Suprapubic skin (tissue), 4 donors: ENCODE data around the gene IGFBP2. TPM values are rescaled to one million over a fixed set of nuclear protein-coding genes. Genes with fewer than 3 reads are reported as not detected.

Experiments
- DNase-seq, 2 donors: peaks; one replicate each; pipeline ENCODE4 v3.0.0-alpha.2; 2019; ENCODE audit warnings: low spot score in 2 of 2
- H3K27ac ChIP-seq: fragments of 200-600 bp; sonication (generic); one replicate; pipeline ENCODE4 v1.5.1; 2019
- H3K27me3 ChIP-seq: fragments of 200-600 bp; sonication (generic); one replicate; pipeline ENCODE4 v1.5.1; 2019
- H3K36me3 ChIP-seq: fragments of 200-600 bp; sonication (generic); one replicate; pipeline ENCODE4 v1.5.1; 2019
- H3K4me1 ChIP-seq: fragments of 200-600 bp; sonication (generic); one replicate; pipeline ENCODE4 v1.5.1; 2019
- H3K4me3 ChIP-seq: fragments of 200-600 bp; sonication (generic); one replicate; pipeline ENCODE4 v1.5.1; 2019; ENCODE audit warnings: mild to moderate bottlenecking
- H3K9me3 ChIP-seq: fragments of 200-600 bp; sonication (generic); one replicate; pipeline ENCODE4 v1.5.1; 2019
- CTCF ChIP-seq, 2 donors: fragments of 200-600 bp in 1 of 2; fragments of 450-650 bp in 1 of 2; sonication (generic) in 1 of 2; IDR thresholded peaks; one replicate each; pipeline ENCODE4 v1.5.1; 2016 to 2019; ENCODE audit warnings: antibody characterized with exemption in 2 of 2, mild to moderate bottlenecking in 1 of 2, moderate library complexity in 1 of 2
- EP300 ChIP-seq: sonication (generic); formaldehyde crosslinking; IDR thresholded peaks from one replicate; pipeline ENCODE4 v1.6.1; 2017; ENCODE audit warnings: antibody characterized with exemption
- POLR2A ChIP-seq, 2 donors: fragments of 450-650 bp; IDR thresholded peaks; one replicate each; pipeline ENCODE4 v1.6.1; 2017; ENCODE audit warnings: antibody characterized with exemption in 2 of 2, mild to moderate bottlenecking in 2 of 2, moderate library complexity in 2 of 2
- POLR2AphosphoS5 ChIP-seq, 3 donors: sonication (generic); formaldehyde crosslinking; IDR thresholded peaks; one replicate each; pipeline ENCODE4 v1.6.1; 2017; ENCODE audit warnings: antibody characterized with exemption in 3 of 3
- WGBS: methylation state at CpG from one replicate; pipeline ENCODE4 v1.1.5; 2018; 5-methylcytosine and 5-hydroxymethylcytosine counted together
- total RNA-seq, 4 donors: library from RNA; depleted of rRNA; stranded (reverse); fragments of >200 nt; gene quantifications; one replicate each; pipeline ENCODE4 v1.1.0, GENCODE V29; 2016

Gene IGFBP2
- total RNA-seq, 4 donors from 2014 or later, result 7.5 to 28.3 (median 18.7) TPM

DNA sequence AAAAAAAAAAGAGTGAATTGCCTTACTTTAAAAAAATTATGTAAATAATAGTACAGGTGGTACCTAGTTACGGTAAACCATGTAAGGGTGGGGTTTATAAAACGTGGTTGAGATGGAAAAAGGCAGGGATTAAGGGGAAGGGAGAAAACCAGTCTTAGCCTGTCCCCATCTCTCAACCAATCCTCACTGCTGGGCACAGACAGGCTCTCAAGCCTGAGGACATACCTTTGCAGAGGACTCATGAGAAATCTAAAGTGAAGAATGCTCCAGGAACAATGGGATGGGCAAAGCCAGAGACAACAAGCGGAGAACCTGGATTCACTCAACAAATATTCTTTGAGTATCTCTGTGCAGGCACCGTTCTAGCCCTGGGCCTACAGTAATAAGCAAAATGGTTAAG lies 3.4 kb upstream of the IGFBP2 start:
- H3K9me3 ChIP-seq, result no peaks in the 10 kb centered on the region
- H3K27ac ChIP-seq, result no peak overlapping the region
- no peak for DNase-seq
- H3K27me3 ChIP-seq, result peaks cover 22% of the 10 kb centered on the region
- no peak overlapping the region for H3K4me3 ChIP-seq
- TF ChIP-seq EP300 (no peak), CTCF (IDR thresholded peaks at IDR 0.05) (no peak), POLR2AphosphoS5 (IDR thresholded peaks at IDR 0.05) (no peak), POLR2A (IDR thresholded peaks at IDR 0.05) (no peak)
- no peaks in the 10 kb centered on the region for H3K36me3 ChIP-seq
- 82% methylated on average over 4 of the region's 4 CpGs for WGBS
- peaks cover 17% of the 10 kb centered on the region for H3K4me1 ChIP-seq

GRCh38 chr2:216632346-216632951 lies 771 bp upstream of the IGFBP2 start:
- Histone ChIP-seq H3K9me3 (no peaks in the 10 kb centered on the region), H3K27me3 (peaks cover 45% of the 10 kb centered on the region), H3K27ac (no peak overlapping the region), H3K36me3 (no peaks in the 10 kb centered on the region), H3K4me3 (no peak overlapping the region), H3K4me1 (peaks cover 27% of the 10 kb centered on the region)
- no peak for DNase-seq
- no peak for TF ChIP-seq CTCF (IDR thresholded peaks at IDR 0.05)
- 69% methylated on average over 7 of the region's 13 CpGs for WGBS

- Histone ChIP-seq H3K9me3 (no peaks in the 10 kb centered on the region), H3K27me3 (peaks cover 58% of the 10 kb centered on the region), H3K4me1 (peaks cover 27% of the 10 kb centered on the region), H3K27ac (no peak overlapping the region), H3K4me3 (peak overlapping the region; percentile 51), H3K36me3 (no peaks in the 10 kb centered on the region)
- no peak for DNase-seq
- under 1% methylated on average over 63 of the region's 71 CpGs for WGBS
- TF ChIP-seq EP300 (no peak), POLR2A (IDR thresholded peaks at IDR 0.05) (no peak), POLR2AphosphoS5 (IDR thresholded peaks at IDR 0.05) (no peak), CTCF (IDR thresholded peaks at IDR 0.05) (no peak)
Measured at GRCh38 chr2:216633616-216634369, 573 bp downstream of the IGFBP2 start.

DNA sequence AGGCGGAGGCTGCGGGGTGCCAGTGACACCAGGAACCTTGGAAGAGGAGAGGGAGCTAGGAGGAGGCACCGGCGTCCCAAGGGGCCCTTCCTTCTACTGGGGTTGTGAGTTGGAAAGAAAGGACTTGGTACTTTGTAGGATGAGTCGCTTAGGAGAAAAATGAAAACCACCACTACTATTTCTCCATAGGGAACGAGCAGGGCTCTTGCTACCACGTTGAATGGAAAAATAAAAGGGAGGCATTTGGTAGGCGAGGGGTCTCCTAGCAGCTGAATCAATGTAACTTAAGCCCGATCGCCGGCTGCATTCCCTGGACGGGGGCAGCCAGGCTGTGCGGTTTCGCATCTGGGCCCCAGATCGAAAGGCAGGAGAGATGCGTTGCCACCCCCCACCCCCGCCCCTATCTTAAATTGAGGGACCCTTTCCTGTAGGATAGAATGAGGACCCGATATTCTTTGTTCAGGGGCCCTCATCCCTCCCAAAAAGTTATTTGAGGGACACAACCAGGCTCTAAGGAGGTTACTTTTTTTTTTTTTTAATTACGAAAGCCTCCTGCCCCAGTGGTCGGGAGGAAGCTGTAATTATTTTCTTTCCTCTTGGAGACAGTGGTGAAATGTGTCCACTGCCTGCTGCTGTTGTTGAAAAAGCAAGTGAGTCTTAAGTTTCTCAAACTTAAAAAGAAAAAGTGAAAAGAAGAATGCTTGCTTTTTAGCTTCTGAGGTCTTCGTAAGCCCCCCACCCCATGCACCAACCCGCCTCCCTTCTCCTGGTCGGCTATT lies 1.3 kb downstream of the IGFBP2 start:
- H3K4me1 ChIP-seq, result peaks cover 27% of the 10 kb centered on the region
- H3K4me3 ChIP-seq, result peak overlapping the region; percentile 51
- H3K36me3 ChIP-seq, result no peaks in the 10 kb centered on the region
- H3K27ac ChIP-seq, result no peak overlapping the region
- TF ChIP-seq EP300 (no peak), POLR2AphosphoS5 (IDR thresholded peaks at IDR 0.05) (no peak), POLR2A (IDR thresholded peaks at IDR 0.05) (no peak), CTCF (IDR thresholded peaks at IDR 0.05) (no peak)
- no peaks in the 10 kb centered on the region for H3K9me3 ChIP-seq
- no peak for DNase-seq
- WGBS, result 26% methylated on average over 23 of the region's 23 CpGs
- H3K27me3 ChIP-seq, result peaks cover 64% of the 10 kb centered on the region

DNA sequence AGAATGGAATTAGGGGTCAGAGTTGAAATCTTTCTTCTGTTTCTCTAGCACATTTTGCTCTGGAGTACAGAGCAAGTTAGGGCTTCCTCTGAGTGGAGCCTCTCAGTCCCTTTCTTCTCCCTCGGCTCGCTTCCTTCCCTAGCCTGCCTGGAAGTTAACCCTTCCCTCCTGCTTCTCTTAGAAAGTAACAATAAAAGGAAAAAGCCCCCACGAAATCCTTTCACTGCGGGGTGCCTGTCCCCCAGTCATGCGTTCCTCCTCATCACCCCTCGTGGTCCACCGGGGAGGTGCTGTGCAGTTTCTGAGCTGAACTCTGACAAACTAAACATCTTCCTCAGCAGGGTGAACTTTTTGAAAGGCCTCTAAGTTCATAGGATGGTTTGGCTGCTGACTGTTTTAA lies 2.0 kb downstream of the IGFBP2 start:
- Histone ChIP-seq H3K36me3 (no peaks in the 10 kb centered on the region), H3K9me3 (no peaks in the 10 kb centered on the region), H3K27me3 (peaks cover 64% of the 10 kb centered on the region), H3K4me3 (peak overlapping the region; percentile 51), H3K4me1 (peaks cover 27% of the 10 kb centered on the region), H3K27ac (no peak overlapping the region)
- no peak for TF ChIP-seq EP300
- no peak for TF ChIP-seq CTCF (IDR thresholded peaks at IDR 0.05)
- no peak for TF ChIP-seq POLR2A (IDR thresholded peaks at IDR 0.05)
- TF ChIP-seq POLR2AphosphoS5 (IDR thresholded peaks at IDR 0.05), result no peak
- DNase-seq, result no peak
- 40% methylated on average over 7 of the region's 7 CpGs for WGBS
